GM23338 (cell line): ENCODE results near the gene SAT1. TPM values are rescaled to one million over a fixed set of nuclear protein-coding genes. Genes with fewer than 3 reads are reported as not detected.

Source experiments
- ATAC-seq: fragments of 200-7000 bp; cut with Tn5 transposase; 3 replicates; pipeline ENCODE4 v1.9.1; 2020
- DNase-seq: peaks from one replicate; pipeline ENCODE4 v3.0.0-alpha.2; 2015; ENCODE audit warnings: low spot score
- H2AFZ ChIP-seq: fragments of 200-600 bp; sonication (generic); 2 replicates; pipeline ENCODE4 v1.8.0; 2016; ENCODE audit warnings: antibody characterized with exemption, mild to moderate bottlenecking, moderate library complexity
- H3F3A ChIP-seq: fragments of 200-600 bp; sonication (generic); replicated peaks from 2 replicates; pipeline ENCODE4 v1.8.0; 2017; ENCODE audit warnings: antibody characterized with exemption, mixed run types, low read depth
- H3K27ac ChIP-seq: fragments of 200-600 bp; sonication (generic); 2 replicates; pipeline ENCODE4 v1.6.1; 2016; ENCODE audit warnings: low read depth
- H3K27me3 ChIP-seq: fragments of 200-600 bp; sonication (generic); 2 replicates; pipeline ENCODE4 v1.8.0; 2016; ENCODE audit warnings: mild to moderate bottlenecking, mixed run types, moderate library complexity; ENCODE audit not compliant: insufficient read depth
- H3K36me3 ChIP-seq: fragments of 200-600 bp; sonication (generic); 2 replicates; pipeline ENCODE4 v1.8.0; 2016; ENCODE audit warnings: mild to moderate bottlenecking; ENCODE audit not compliant: insufficient read depth
- H3K4me1 ChIP-seq: fragments of 200-600 bp; sonication (generic); 2 replicates; pipeline ENCODE4 v1.8.0; 2016; ENCODE audit warnings: mild to moderate bottlenecking, moderate library complexity; ENCODE audit not compliant: insufficient read depth
- H3K4me2 ChIP-seq: fragments of 200-600 bp; sonication (generic); 2 replicates; pipeline ENCODE4 v1.7.1; 2017; ENCODE audit warnings: mixed run types
- H3K4me3 ChIP-seq: fragments of 200-600 bp; sonication (generic); 2 replicates; pipeline ENCODE4 v1.6.1; 2016; ENCODE audit warnings: mixed run types
- H3K79me2 ChIP-seq: fragments of 200-600 bp; sonication (generic); replicated peaks from 2 replicates; pipeline ENCODE4 v1.8.0; 2017; ENCODE audit warnings: mild to moderate bottlenecking; ENCODE audit not compliant: insufficient read depth
- H3K9me2 ChIP-seq: fragments of 200-600 bp; sonication (generic); 2 replicates; pipeline ENCODE4 v1.8.0; 2017; ENCODE audit not compliant: insufficient read depth
- H4K20me1 ChIP-seq: fragments of 200-600 bp; sonication (generic); replicated peaks from 2 replicates; pipeline ENCODE4 v1.8.0; 2017; ENCODE audit warnings: mild to moderate bottlenecking; ENCODE audit not compliant: insufficient read depth
- H3K27ac Mint-ChIP-seq: 2 replicates; pipeline ENCODE4 v1.8.0; 2020; ENCODE audit warnings: inconsistent platforms, mild to moderate bottlenecking, moderate library complexity, mixed read lengths
- H3K27me3 Mint-ChIP-seq: 3 replicates; pipeline ENCODE4 v1.8.0; 2022; ENCODE audit warnings: low read depth, mild to moderate bottlenecking, moderate library complexity, mixed read lengths, inconsistent platforms; ENCODE audit not compliant: insufficient read depth, poor library complexity
- H3K36me3 Mint-ChIP-seq: 3 replicates; pipeline ENCODE4 v1.8.0; 2021; ENCODE audit warnings: low read depth, mild to moderate bottlenecking, inconsistent platforms, moderate library complexity, mixed read lengths
- H3K4me1 Mint-ChIP-seq: 3 replicates; pipeline ENCODE4 v1.8.0; 2020; ENCODE audit warnings: mild to moderate bottlenecking, inconsistent platforms, mixed read lengths
- H3K4me3 Mint-ChIP-seq: 3 replicates; pipeline ENCODE4 v1.8.0; 2021; ENCODE audit warnings: moderate library complexity, mild to moderate bottlenecking, inconsistent platforms, mixed read lengths
- H3K9me3 Mint-ChIP-seq: 3 replicates; pipeline ENCODE4 v1.8.0; 2020; ENCODE audit warnings: moderate library complexity, mild to moderate bottlenecking, inconsistent platforms, mixed read lengths
- CREB1 ChIP-seq: fragments of 250-450 bp; sonication (Bioruptor Pico); IDR thresholded peaks from 2 replicates; pipeline ENCODE4 v1.5.0; 2020; ENCODE audit warnings: low read depth, mild to moderate bottlenecking, moderate library complexity
- CTCF ChIP-seq, 2 experiments: fragments of 200-600 bp in 1 of 2; sonication (generic) in 1 of 2; conservative IDR thresholded peaks; 2 replicates each; pipeline versions ENCODE4 v1.5.1 to v1.6.1; 2016 to 2017; ENCODE audit warnings: antibody characterized with exemption in 2 of 2, low read depth in 2 of 2, mild to moderate bottlenecking in 2 of 2, moderate library complexity in 1 of 2
- ETS1 ChIP-seq: IDR thresholded peaks from 2 replicates; pipeline ENCODE4 v1.6.1; 2016; ENCODE audit warnings: antibody characterized with exemption
- EZH2 ChIP-seq: fragments of 200-600 bp; sonication (generic); IDR thresholded peaks from one replicate; pipeline ENCODE4 v1.8.0; 2017; ENCODE audit warnings: antibody characterized with exemption, mild to moderate bottlenecking, low read depth; ENCODE audit not compliant: unreplicated experiment
- EZH2phosphoT487 ChIP-seq: fragments of 200-600 bp; sonication (generic); IDR thresholded peaks from one replicate; pipeline ENCODE4 v1.8.1; 2018; ENCODE audit warnings: antibody characterized with exemption; ENCODE audit not compliant: unreplicated experiment
- JUNB ChIP-seq: IDR thresholded peaks from one replicate; pipeline ENCODE4 v1.6.1; 2016; ENCODE audit warnings: antibody characterized with exemption; ENCODE audit not compliant: unreplicated experiment
- NANOG ChIP-seq: IDR thresholded peaks from 2 replicates; pipeline ENCODE4 v1.6.1; 2016; ENCODE audit warnings: antibody characterized with exemption, borderline replicate concordance
- POLR2AphosphoS5 ChIP-seq: IDR thresholded peaks from 2 replicates; pipeline ENCODE4 v1.6.1; 2016; ENCODE audit warnings: antibody characterized with exemption, low read depth
- REST ChIP-seq: IDR thresholded peaks from one replicate; pipeline ENCODE4 v1.6.1; 2018; ENCODE audit warnings: antibody characterized with exemption; ENCODE audit not compliant: unreplicated experiment
- ZNF114 ChIP-seq: fragments of 250-450 bp; sonication (Bioruptor Pico); IDR thresholded peaks from 2 replicates; pipeline ENCODE4 v1.5.0; 2020; ENCODE audit warnings: mild to moderate bottlenecking, moderate library complexity
- ZNF331 ChIP-seq: fragments of 250-450 bp; sonication (Bioruptor Pico); IDR thresholded peaks from 2 replicates; pipeline ENCODE4 v1.5.0; 2020; ENCODE audit warnings: low read depth, mild to moderate bottlenecking, moderate library complexity
- ZNF462 ChIP-seq: fragments of 250-450 bp; sonication (Bioruptor Pico); IDR thresholded peaks from 2 replicates; pipeline ENCODE4 v1.5.0; 2020; ENCODE audit warnings: mild to moderate bottlenecking, moderate library complexity
- polyA plus RNA-seq: library from polyadenylated mRNA; unstranded; fragments of >200 nt; fragmentation: Nextera tagmentation; extraction: Ambion mirVana; gene quantifications from 2 replicates; pipeline ENCODE4 v1.2.1, GENCODE V29; 2016
- total RNA-seq: library from RNA; depleted of rRNA; stranded (reverse); fragments of >200 nt; shearing (Covaris generic); gene quantifications from 2 replicates; pipeline ENCODE4 v1.2.3, GENCODE V29; 2014

Gene SAT1
- total and polyA plus RNA-seq, 2 experiments from 2014 or later: 44.1 to 101 TPM

GRCh38 chrX:23789386-23790154, 6.6 kb downstream of the SAT1 start:
- Mint-ChIP-seq H3K27ac (no peak overlapping the region), H3K27me3 (no peaks in the 10 kb centered on the region), H3K36me3 (peaks cover 8% of the 10 kb centered on the region; the same call in 2 of the 3 replicates), H3K9me3 (no peaks in the 10 kb centered on the region), H3K4me3 (no peak overlapping the region), H3K4me1 (peaks cover 5% of the 10 kb centered on the region)
- H3F3A ChIP-seq: no peaks in the 10 kb centered on the region
- H4K20me1 ChIP-seq: no peaks in the 10 kb centered on the region
- TF ChIP-seq EZH2 (no peak), ZNF462 (CRISPR knock-in tag) (no peak), ETS1 (no peak), ZNF331 (CRISPR knock-in tag) (no peak), POLR2AphosphoS5 (no peak), NANOG (no peak), REST (no peak), CTCF (conservative IDR thresholded peaks at IDR 0.05; ENCODE audit: low read depth in 2 of 2) (no peak), JUNB (no peak), EZH2phosphoT487 (no peak), ZNF114 (CRISPR knock-in tag) (no peak), CREB1 (CRISPR knock-in tag) (no peak)
- no peak overlapping the region for H3K27ac ChIP-seq
- DNase-seq (no peak), ATAC-seq (no peak)
- H2AFZ ChIP-seq: no peak overlapping the region
- no peaks in the 10 kb centered on the region for H3K27me3 ChIP-seq
- no peaks in the 10 kb centered on the region for H3K4me1 ChIP-seq
- no peak overlapping the region for H3K4me3 ChIP-seq
- no peaks in the 10 kb centered on the region for H3K36me3 ChIP-seq
- no peaks in the 10 kb centered on the region for H3K9me2 ChIP-seq
- no peaks in the 10 kb centered on the region for H3K79me2 ChIP-seq
- no peak overlapping the region for H3K4me2 ChIP-seq
